Measurements from ENCODE around the gene TEX36.
"Not testable (repeated sequence)": the region's sequence is repeated elsewhere in the genome, so short reads cannot be mapped to it uniquely, and the experiment has no call there.

The TEX36 gene

DNA sequence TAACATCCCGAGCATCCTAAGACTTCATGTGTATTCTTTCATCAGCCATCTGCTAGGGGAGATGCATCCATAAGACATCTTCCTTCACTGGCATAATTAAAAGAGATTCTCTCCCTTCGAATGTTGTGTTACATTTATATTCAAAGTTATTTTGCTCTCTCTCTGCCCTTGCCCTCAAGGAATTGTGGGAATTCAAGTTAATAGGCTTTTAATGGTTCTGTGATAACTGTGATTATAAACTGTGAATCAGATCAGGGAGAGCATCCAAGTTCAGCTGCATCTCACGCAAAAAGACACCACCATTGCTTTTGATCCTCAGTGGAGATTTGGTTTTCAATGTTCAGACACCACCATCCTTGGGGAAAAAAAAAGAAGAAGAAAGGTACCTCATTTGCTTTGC is 9.2 kb upstream of the TEX36 start:
- no peak for DNase-seq (ENCODE audit: low spot score)

DNA sequence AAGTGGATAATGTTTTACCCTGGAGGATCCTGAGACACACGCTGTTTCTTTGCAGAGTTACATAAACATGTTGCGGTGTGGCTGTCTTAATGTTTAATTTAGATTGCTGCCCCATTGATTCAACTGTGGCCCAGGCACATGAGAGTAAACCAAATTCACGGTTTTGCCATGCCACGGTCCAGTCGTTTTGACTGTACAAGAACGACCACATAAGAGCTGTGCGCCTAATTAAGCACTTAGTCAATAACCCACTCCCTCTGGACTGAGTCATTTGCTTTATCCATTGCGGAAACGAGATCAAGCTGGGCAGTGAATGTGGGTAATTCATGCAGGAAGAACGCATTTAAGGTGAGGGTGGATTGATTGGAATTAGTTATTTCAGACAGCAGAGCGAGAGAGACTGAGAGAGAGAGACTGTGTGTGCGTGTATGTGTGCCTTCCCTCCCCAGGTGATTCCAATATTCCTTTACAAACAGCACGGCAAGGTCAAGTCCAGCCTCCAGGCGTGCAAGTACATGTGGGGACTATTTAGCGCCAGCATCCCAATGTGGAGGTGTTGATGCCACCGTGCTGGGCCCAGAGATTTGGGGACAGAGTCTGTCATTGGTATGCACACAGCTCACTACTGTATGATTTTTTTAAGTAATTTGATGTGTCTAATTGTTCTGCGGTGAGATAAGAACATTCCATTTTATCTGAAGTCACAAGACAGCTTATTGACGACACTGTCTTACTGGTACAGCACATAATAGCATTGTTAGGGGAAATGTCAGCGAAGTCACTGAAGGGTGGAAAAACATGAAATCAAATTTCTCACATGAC is 8.4 kb upstream of the TEX36 start:
- DNase-seq (ENCODE audit: low spot score), result no peak

DNA sequence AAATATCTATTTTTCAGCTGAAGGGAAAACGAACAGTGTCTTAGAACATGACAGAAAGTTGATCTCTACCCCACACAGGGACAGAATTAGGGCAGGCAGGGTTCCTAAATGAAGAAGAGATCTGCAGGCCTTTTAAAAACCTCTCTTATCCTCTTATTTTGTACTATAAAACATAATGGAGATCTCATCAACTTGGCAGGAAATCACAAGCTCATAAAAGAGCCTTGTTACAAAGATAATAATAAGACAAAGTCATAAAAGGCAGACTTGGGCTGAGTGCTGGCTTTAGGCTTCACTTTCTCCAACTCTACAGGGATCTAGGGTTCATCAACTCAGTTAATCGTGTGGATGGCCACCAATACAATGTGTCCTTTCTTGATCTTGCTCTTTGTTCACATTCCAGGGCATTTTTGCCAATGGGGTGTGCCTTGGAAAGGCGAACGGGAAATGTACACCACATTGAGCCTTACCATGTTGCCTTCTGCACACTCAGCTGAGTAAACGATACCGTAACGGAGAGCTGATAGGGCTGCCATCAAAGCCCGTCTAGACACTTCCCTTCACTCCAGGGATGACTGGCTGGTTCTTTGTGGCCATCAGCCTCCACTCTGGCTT is 7.1 kb upstream of the TEX36 start:
- DNase-seq (ENCODE audit: low spot score), result no peak

DNA sequence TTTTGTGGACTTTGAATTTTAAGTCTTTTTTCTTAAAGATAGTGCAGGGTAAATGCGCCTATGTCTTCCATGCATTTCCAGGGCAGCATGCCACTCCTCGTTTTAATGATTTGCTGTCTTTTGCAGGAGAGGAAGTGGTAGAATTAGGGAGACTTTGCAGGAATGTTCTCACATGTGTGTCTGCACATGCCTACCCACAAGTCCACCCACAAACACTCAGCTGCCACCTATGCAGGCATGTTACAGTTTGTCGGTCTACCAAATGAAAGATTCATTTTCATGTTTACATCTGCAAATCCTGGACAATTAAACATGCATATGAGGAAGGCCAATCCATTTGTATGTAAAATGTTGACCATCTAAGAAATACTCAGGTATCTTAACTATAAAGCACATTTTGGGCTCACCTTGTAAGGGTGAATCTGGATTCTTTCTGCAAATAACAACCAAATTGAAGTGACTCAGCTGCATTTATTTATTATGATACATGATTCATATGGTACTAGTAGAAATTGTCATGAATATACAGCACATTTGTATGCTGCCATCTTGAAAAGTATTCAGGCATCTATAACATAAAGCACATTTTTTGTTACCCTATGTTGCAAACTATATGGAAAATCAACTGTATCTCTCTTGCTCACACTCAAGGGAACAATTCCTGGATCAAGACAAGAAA is 4.7 kb upstream of the TEX36 start:
- DNase-seq (ENCODE audit: low spot score), result no peak

DNA sequence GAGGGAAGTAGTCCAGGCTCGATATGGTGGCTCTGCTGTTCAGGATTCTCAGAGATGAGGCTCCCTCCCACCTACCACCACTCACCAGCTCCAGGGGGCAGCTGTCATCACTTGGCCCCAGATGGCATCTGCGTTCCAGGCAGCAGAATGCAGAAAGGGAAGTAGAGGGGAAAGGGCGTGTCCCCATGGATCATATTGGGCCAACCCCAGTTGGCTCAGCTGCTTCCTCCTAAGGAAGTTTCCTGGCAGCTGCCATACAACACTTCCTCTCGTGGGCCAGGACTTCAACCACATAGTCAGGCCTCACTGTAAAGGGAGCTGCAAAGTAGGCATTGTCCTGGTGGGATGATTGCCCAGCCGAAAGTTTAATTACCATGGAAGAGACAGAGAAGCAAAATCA is 1.6 kb upstream of the TEX36 start:
- DNase-seq (ENCODE audit: low spot score), result no peak

DNA sequence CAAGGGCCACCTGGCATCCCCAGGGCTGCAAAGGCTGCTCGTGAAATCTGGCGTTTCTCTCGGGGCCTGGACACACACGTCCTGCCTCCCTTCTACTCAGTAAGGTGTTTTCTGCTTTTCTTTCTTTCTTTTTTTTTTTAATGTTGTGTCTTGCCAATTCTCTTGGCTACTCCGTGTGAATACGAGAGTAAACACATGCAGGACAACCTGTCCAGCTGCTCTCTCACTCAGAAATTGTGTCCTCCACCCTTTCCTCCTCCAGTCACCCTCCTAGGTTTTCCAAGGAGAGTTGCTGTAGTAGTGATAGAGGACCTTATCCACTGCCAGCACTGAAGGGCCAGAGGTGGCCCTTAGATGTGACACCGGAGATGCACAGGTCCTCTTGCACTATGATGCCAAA is 858 bp upstream of the TEX36 start:
- no peak for DNase-seq (ENCODE audit: low spot score)

DNA sequence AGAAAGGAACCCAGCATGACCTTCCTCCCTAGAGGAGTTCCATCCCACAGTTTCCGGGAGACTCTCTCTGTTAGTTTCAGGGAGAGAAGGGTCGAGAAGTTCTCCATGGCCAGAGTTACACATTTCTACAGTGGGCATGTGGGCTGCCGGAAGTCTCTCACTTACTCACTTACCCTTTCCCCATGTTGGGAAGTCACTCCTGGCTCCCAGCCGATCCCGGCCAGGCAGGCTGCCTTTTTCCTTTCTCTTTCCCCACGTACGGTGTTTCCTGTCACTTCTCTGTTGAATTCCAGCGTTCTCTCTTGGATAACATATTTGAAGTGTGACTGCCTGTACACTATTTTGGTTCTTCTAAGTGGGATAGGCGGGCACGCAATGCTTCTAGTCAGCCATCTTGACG is 3.5 kb downstream of the TEX36 start:
- no peak for DNase-seq (ENCODE audit: low spot score)

DNA sequence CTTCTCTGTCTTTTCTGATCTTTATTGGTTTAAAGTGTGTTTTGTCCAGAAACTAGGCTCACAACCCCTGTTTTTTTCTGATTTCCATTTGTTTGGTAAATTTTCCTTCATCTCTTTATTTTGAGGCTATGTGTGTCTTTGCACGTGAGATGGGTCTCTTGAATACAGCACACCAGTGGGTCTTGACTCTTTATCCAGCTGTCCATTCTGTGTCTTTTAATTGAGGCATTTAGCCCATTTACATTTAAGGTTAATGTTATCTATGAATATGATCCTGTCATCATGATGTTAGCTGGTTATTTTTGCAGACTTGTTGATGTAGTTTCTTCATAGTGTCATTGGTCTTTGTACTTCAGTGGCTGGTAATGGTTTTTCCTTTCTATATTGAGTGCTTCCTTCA is 10.1 kb downstream of the TEX36 start:
- DNase-seq (ENCODE audit: low spot score), result no peak

DNA sequence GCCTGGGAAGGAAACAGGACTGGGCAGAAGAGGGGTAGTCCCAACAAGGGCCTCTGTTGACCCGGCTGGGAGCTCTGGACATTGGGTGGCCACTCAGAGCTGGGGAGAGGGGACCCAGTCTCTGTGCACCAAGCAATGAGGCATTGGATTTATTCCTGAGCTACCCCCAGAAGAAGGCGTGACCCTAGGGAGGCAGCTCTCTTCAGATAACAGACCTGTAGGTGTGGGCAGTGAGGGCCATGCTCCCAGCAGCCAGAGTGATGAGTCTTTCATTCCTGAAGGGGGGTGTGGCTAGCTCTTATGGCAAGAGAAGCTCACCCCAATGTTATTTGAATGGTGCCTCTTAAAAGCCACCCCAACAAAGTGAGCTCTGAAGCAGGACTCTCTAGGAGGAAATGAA is 20.4 kb downstream of the TEX36 start:
- no peak for DNase-seq (ENCODE audit: low spot score)

DNA sequence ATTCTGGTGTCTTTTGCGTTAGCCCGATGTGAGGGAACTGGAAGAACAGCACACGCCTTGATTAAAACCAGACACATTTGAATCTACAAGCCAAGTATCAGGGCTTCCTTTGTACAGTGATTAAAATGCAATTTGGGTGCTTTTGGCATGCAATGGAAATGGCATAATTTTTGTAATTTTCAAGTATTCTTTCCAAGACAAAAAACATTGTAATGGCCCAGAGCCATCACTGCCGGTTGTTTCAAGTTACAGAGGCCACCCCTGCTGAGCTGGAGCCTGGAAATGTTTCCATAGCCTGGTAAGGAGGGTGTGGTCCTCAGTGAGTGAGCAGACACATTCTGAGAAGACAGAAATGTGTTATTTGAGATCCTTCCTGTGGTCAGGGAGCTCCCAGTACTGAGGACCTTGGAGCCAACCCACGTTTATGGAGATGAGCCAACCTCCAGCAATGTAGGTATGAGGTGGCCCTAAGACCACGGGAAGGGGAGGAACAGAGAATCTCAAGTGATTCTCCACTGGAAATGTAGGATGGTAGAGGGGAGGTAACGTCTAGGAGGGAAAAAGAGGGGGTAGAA is 20.9 kb downstream of the TEX36 start:
- DNase-seq (ENCODE audit: low spot score), result no peak

DNA sequence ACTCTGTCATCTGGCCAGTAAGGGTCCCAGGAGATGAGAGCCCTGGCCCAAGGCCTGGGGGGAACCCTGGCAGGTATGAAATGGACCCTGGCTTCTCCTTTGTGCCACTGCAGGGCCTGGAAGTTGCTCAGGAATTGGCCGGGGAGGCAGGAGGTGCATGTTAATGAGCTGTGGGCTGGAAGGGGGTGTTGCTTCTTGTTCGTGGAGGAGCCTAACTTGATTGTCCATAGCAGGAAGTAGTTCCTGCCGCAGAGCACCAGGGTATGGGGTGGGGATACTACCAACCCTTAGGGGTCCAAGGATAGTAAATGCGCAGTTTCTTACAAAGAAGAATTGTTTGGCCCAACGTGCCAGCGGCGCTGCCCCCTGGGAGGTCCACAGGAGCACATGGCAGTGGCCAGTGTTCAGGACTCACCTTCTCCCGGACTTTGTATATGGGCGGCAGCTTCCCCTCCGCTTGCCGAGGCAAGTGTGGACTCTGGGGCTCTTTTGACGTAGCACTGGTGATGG is 21.5 kb downstream of the TEX36 start:
- no peak for DNase-seq (ENCODE audit: low spot score)

DNA sequence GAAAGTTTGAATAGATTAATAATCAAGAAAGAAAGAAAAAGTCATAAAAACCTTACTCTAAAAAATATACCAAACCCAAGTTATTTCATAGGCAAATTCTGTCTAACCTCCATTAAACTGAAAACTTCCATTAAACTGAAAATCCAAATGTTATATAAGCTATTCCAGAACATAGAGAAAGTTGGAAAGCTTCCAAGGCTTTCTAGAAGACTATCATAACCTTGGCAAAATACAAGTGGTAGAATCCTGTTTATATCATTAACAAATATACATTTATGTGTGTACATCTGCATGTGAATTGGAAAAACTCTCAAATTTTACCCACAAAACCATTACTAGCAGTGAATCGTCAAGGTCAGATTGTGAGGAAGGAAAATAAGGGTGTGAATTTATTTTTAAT is 23.9 kb downstream of the TEX36 start:
- no peak for DNase-seq (ENCODE audit: low spot score)

DNA sequence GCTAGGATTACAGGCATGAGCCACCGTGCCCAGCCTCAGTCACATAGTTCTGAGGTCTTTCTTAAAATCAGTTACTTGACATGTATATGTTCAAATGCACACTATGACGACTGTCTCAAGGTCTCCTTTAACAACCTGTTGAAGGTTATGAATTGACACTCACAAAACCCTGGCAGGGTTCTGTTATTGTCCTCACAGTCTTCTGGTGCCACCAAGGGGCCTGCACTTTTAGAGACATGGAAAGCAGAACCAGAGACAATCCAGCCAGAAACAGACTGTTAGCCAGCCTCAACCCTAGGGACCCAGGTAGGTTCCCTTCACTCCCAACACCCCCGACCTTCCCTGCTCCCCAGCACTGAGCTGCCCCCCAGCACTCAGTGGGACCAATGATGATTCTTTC is 26.4 kb downstream of the TEX36 start:
- DNase-seq (ENCODE audit: low spot score), result no peak

DNA sequence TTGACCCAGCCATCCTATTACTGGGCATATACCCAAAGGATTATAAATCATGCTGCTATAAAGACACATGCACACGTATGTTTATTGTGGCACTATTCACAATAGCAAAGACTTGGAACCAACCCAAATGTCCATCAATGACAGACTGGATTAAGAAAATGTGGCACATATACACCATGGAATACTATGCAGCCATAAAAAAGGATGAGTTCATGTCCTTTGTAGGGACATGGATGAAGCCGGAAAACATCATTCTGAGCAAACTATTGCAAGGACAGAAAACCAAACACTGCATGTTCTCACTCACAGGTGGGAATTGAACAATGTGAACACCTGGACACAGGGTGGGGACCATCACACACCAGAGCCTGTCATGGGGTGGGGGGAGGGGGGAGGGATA is 29.9 kb downstream of the TEX36 start:
- DNase-seq (ENCODE audit: low spot score), result not testable (repeated sequence)

DNA sequence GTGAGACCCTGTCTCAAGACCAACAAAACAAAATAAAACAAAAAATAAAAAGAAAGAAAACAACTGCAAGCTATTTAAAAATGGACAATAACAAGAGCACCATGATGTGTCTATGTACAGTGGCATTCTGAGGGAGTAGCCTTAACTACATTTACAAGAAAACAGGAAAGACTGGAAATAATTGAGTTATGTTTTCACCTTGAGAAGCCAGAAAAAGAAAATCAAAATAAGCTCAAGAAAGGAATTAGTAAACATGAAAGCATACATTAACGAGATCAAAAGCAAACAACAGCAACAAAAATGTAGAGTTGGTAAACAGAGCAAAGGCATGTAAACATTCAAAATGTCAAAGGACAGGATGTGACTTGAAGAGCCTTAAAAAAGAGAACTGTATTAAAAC is 36.7 kb downstream of the TEX36 start:
- DNase-seq (ENCODE audit: low spot score), result no peak

DNA sequence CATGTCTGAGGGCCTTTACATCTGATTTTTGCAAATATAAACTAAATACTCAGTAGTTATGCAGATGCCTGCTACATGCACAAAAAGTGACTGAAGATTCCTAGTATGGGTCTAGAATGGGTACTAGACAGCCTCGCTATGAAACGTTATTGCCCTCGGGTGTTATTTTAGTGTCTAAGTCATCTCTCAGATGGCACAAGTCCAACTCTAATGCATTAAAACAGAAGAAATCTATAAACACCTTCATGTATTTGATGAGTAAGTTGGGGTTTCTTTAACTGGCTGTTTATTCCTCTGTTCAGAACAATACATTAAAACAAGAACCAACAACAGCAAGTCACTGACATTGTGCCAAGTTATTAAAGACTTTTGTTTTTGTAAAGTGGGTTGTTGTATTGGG is 41.6 kb downstream of the TEX36 start:
- no peak for DNase-seq (ENCODE audit: low spot score)

DNA sequence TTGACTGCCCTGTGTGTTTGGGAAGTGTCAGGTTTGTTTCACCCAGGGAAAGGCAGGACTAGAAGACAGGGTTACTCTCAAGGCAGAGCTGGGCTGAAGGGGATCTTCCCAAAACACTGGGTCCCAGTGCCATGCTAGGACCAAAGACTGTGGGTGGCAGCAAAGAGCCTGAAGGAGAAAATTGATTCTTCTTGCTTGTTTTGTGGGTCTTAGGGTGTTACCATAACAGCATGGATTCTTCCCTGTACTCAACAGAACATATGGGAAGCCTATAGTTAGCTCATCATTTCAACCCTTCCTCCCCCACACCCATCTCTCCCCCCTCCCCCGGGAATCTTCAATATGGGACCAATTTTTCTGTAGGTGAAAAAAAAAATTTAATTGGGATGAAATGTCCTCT is 42.3 kb downstream of the TEX36 start:
- DNase-seq (ENCODE audit: low spot score), result no peak

DNA sequence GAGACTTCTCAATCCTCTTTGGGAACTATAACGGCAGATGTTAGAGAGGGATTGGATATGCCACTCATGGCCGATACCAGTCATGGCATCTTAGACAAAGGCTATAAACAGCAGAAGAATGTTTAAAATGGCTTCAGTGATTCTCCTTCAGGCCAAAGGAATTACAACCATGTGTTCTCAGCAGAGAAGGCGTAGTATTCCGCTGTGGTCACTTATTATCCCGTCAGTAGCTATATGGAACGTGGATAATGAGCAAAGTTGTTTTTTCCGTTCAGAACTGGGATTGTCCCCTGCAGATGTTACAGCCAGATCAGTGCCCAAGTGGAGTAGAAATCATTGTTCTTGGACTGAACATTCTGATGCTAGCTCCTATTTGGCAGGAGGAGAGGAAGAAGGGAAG is 43.1 kb downstream of the TEX36 start:
- DNase-seq (ENCODE audit: low spot score), result no peak

DNA sequence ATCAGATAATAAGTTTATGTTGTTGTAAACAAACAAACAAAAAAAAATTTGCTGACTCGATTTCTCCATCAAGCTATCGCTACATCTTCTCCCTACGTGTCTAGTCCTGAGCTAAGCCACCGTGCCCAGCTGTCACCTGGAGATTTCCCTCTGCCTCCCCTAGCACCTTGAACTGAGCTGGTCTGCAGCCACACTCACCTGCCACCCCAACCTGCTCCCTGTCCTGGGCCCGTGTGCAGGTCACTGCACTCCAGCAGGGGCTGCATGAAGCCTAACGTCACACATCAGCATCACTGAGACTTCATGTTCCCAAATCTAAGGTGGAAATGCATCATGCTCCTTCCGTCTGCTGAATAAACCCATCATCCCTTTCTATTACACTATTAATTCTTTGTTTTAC is 44.4 kb downstream of the TEX36 start:
- no peak for DNase-seq (ENCODE audit: low spot score)

DNA sequence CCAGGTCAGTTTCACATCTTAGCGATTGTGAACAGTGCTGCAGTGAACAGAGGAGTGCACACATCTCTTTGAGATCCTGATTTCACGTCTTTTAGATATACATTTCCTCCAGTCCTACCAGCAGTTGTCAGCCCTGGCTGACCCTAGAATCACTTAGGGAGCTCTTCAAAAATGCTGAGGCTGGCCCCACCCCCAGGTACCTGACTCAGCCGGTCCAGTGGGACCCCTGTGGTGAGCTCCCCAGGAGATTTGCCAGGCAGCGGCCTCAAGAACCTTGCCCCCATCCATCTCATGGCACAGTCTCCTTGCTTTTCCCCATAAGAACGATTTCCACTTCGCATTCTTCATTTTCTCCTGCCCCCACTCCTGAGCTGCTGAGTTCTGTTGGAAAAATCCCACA is 45.5 kb downstream of the TEX36 start:
- no peak for DNase-seq (ENCODE audit: low spot score)

DNA sequence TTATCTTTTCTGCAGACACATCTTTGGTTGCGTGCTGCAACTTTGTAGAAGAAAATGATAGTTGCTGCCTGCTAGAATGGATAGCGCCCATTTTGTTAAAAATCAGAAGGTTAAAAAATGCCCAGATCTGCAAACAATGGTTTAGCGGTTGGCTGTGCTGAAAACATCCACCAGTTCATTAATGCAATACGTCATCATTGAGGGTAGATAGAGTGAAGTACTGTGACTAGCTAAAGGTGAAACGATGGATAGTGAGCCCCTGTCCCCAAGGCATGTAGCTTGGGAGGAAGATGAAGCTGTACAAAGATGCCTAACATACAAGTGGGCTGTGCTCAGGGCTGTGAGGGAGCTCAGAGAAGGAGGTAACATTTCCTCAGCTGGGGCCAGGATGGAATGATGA is 48.4 kb downstream of the TEX36 start:
- DNase-seq (ENCODE audit: low spot score), result no peak

DNA sequence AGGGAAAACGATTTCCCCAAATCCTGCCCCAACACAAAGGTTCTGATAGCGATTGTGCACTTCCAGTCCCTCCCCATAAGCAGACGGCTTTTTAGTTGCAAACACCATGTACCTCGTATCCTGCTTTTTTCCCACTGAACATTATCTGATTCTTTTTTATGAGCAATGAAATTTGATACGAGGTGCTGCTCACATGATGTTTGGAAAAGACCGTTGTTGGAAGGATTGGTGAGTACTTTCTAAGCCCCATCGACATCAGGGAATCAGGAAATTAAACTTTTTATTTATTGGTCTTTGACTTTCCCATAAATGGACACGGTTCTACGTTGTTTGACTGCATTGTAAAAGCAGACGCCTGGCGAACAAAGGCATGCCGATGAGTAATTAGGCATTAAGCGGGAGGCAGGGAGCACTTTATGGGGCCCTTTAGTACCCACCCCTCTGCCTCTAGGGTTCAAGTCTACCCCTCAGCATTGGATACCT is 49.4 kb downstream of the TEX36 start:
- DNase-seq (ENCODE audit: low spot score), result no peak

DNA sequence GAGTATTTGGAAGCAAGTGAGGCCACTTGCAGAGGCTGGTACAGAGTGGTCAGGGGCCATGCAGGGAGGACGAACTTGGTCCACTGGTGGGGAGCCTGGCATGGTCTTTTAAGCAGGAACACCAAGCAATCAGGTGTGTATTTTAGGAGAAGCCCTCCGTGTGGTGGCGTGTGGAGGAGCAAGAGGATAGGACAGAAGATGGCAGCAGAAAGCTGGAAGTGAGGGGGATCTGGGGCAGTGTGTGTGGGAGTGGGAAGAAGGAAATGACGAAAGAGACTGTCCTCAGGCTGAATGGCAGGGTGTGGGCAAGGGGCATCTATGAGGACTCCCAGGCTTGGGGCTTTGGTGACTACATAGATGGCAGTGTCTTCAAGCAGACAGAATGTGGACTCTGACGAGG is 51.2 kb downstream of the TEX36 start:
- DNase-seq (ENCODE audit: low spot score), result no peak

Data from activated CD4-positive, alpha-beta T cell treated with anti-CD3 and anti-CD28 coated beads, Interleukin-2, Interleukin-4, amounts not matched to agents 100 ng/mL and 50 ng/mL, durations not matched to agents 16 hours and 8 hours (primary cell).